GM18511 (cell line): ENCODE data around the gene CRIP3.

Experiments
- ATAC-seq: cut with Tn5 transposase; IDR thresholded peaks from one replicate; pipeline ENCODE4 v1.9.1; 2021; ENCODE audit warnings: mild to moderate bottlenecking, moderate library complexity; ENCODE audit not compliant: unreplicated experiment

CRIP3 gene

GRCh38 chr6:43258180-43258579, 50.4 kb downstream of the CRIP3 start:
- ATAC-seq: no peak

GRCh38 chr6:43257367-43258145, 51.1 kb downstream of the CRIP3 start:
- no peak for ATAC-seq

GRCh38 chr6:43256670-43257366, 51.8 kb downstream of the CRIP3 start:
- no peak for ATAC-seq
